Testis (tissue), 2 donors: ENCODE measurements around the gene CRIP2.

ENCODE experiments used
- POLR2A ChIP-seq: fragments of 450-650 bp; IDR thresholded peaks from one replicate; pipeline ENCODE4 v1.6.1; 2017; ENCODE audit warnings: antibody characterized with exemption, mild to moderate bottlenecking, moderate library complexity
- TF ChIP-seq, protein P1 (sequence below), 3 experiments: fragments of 450-650 bp in 2 of 3; fragments of 200-600 bp in 1 of 3; sonication (generic) in 1 of 3; IDR thresholded peaks; one replicate each; pipeline ENCODE4 v1.5.1; 2016 to 2019; ENCODE audit warnings: antibody characterized with exemption in 3 of 3, mild to moderate bottlenecking in 2 of 3, moderate library complexity in 1 of 3

DNA sequence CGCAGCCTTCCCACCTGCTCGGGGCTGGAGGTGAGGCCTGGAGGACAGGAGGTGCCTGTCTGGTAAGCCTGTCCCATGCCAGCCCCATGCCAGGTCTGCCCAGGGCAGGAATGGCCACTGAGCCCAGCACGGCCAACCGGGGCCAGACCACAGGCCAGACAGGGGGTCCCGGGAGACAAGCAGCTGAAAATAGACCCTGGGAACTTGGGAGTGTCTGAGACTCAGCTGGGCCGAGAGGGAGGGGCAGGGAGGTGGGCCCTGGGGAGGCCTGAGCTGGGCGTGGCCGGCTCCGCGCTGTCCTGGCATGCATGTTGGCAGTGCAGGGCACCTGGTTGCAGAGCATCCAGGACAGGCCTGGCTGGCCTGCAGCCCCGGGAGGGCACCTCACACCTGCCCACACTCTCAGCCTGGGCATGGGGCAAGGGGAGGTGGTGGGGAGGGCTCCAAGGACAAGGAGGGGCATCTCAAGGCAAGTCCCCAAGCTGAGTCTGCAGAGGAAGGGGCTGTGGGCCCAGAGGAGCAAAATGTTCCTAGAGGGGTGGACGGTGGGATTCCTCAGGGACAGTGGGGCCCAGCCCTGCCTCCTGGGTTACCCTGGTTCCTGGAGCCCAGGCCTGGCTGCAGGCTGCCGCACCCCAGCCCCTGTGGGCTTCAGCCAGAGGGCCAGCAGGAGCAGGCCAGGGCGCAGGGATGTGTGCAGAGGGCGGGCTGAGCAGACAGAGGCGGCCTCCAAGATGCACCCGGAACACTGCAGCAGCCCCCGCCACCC, 8.9 kb downstream of the CRIP2 start:
- TF ChIP-seq POLR2A, result no peak
- TF ChIP-seq, protein P1, sequence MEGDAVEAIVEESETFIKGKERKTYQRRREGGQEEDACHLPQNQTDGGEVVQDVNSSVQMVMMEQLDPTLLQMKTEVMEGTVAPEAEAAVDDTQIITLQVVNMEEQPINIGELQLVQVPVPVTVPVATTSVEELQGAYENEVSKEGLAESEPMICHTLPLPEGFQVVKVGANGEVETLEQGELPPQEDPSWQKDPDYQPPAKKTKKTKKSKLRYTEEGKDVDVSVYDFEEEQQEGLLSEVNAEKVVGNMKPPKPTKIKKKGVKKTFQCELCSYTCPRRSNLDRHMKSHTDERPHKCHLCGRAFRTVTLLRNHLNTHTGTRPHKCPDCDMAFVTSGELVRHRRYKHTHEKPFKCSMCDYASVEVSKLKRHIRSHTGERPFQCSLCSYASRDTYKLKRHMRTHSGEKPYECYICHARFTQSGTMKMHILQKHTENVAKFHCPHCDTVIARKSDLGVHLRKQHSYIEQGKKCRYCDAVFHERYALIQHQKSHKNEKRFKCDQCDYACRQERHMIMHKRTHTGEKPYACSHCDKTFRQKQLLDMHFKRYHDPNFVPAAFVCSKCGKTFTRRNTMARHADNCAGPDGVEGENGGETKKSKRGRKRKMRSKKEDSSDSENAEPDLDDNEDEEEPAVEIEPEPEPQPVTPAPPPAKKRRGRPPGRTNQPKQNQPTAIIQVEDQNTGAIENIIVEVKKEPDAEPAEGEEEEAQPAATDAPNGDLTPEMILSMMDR (IDR thresholded peaks at IDR 0.05), result no peak
